Cardiac fibroblast (primary cell): ENCODE results near the gene AGMAT.
A peak's percentile ranks its signal among the peaks of the same experiment; 100 is the strongest.

Experiments used
- DNase-seq, 2 donors: peaks; one replicate each; pipeline versions ENCODE4 v3.0.0 to v3.0.0-alpha.2; 2010; ENCODE audit warnings: low read depth in 2 of 2
- H3K4me3 ChIP-seq, 2 donors: replicated peaks in 1 of 2; 1 replicate in 1 of 2; 2 replicates in 1 of 2; pipeline ENCODE4 v1.5.1; 2011; ENCODE audit warnings: low read depth in 2 of 2, low read length in 2 of 2, mild to moderate bottlenecking in 2 of 2, moderate library complexity in 1 of 2
- TF ChIP-seq, protein P1 (sequence below): IDR thresholded peaks from one replicate; pipeline ENCODE4 v1.5.1; 2011; ENCODE audit warnings: low read depth, mild to moderate bottlenecking, low read length, inconsistent platforms

Gene AGMAT

DNA sequence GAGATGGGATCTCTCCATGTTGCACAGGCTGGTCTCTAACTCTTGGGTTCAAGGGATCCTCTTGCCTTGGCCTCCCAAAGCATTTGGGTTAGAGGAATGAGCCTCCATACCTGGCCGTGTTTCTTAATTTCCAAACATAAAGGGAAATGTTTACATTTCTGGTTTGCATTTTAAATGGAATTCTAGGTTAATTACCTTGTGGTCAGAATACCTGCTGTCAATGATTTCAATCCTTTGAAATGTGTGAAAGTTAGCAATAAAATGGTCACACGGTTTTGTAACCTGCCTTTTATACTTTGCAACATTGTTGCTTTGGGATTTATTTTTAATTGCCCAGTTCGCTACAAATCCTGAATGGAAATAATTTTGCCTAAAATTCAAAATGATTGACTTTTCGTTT lies 26.3 kb downstream of the AGMAT start:
- DNase-seq, result no peak
- TF ChIP-seq, protein P1, sequence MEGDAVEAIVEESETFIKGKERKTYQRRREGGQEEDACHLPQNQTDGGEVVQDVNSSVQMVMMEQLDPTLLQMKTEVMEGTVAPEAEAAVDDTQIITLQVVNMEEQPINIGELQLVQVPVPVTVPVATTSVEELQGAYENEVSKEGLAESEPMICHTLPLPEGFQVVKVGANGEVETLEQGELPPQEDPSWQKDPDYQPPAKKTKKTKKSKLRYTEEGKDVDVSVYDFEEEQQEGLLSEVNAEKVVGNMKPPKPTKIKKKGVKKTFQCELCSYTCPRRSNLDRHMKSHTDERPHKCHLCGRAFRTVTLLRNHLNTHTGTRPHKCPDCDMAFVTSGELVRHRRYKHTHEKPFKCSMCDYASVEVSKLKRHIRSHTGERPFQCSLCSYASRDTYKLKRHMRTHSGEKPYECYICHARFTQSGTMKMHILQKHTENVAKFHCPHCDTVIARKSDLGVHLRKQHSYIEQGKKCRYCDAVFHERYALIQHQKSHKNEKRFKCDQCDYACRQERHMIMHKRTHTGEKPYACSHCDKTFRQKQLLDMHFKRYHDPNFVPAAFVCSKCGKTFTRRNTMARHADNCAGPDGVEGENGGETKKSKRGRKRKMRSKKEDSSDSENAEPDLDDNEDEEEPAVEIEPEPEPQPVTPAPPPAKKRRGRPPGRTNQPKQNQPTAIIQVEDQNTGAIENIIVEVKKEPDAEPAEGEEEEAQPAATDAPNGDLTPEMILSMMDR, result no peak
- H3K4me3 ChIP-seq, result no peak overlapping the region

GRCh38 chr1:15557594-15557993 lies 27.3 kb downstream of the AGMAT start:
- H3K4me3 ChIP-seq, result no peak overlapping the region
- TF ChIP-seq, protein P1, result no peak
- peak in 1 of 2 donors; percentile 29 for DNase-seq

DNA sequence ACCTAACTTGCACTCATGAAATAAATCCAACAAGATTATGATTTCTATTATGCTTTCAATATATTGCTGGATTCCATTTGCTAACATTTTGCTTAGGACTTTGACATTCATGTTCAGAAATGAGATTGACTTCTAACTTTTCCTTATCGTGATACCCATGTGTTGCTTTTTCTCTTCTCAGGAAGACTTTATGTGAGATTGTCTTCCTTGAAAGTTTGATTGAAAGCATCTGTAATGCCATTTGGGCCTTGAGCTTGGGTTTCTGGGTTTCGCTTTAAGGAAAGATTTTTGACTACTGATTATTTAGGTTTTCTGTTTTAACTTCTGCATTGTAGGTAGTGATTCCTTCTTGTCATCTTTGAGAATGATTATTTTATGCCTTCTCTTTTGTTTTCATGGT lies 27.8 kb downstream of the AGMAT start:
- no peak overlapping the region for H3K4me3 ChIP-seq
- DNase-seq, result no peak
- TF ChIP-seq, protein P1, result no peak

GRCh38 chr1:15550573-15550972 lies 34.3 kb downstream of the AGMAT start:
- H3K4me3 ChIP-seq, result no peak overlapping the region
- TF ChIP-seq, protein P1, result no peak
- DNase-seq, result no peak

DNA sequence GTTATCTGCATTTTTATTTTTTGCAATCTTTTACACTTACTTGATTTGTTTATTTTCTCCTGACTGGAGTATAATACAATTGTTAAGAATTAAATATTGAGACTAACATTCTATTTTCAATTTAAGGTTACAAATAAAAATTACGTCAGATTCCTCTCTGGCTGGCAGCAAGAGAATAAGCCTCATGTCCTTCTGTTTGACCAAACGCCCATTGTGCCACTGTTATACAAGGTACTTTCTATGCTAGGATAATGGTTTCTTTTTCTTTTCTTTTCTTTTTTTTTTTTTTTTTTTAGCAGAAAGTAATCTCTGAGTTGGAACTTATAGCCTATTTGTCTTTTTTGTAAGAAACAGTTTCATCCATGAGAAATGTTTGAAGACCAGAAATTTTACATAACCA lies 38.2 kb downstream of the AGMAT start:
- no peak overlapping the region for H3K4me3 ChIP-seq
- no peak for DNase-seq
- TF ChIP-seq, protein P1, result no peak

DNA sequence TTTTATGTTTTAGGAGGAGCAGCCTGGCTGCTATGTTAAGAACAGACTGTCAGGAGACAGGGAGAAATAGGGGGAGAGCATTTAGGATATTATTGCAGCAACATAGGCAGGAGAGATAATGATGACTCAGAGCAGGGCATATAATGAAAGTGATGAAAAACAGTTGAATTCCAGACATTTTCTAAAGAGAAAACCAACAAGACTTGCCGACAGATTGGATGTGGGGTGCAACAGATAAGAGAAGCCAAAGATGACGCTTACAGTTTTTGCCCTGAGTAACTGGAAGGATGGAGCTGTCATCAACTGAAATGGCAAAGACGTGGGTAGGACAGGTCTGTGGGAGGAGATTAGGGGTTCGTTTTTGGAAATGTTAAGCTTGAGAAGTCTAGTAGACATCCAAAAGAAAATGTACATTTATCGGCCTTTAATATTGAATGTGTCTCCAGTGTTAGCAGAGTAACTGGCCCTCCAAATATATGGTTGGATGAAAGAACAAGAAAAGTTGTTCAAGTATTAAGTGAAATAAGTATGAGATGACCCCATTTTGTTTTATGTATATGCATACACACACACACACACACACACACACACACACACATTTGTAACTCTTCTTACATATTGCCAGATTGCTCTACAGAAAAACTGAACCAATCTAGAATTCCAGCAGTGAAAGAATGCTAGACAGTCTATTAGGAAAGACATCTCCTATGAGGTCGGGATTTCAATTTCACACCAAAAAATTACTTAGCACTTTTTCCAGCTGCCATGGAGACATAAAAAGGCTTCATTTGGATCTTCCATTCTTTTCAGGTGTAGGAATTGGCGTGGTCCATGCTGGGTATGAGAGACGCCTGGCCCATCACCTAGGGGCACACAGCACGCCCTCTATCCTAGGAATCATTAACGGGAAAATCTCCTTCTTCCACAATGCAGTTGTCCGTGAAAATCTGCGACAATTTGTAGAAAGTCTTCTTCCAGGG lies 41.0 kb downstream of the AGMAT start:
- TF ChIP-seq, protein P1, result no peak
- peak; percentile 74 to 92 for DNase-seq
- no peak overlapping the region for H3K4me3 ChIP-seq
